Stimulated activated memory B cell treated with anti-CD40 and anti-IgM and Interleukin-4, amounts not matched to agents 10 μg/mL and 1 μg/mL and 100 μg/mL, for 72 hours (primary cell): ENCODE results near the gene TLE4.

Experiments
- ATAC-seq: fragments of 150-1000 bp; cut with Tn5 transposase; 2 replicates; pipeline ENCODE4 v1.10.0; 2021
- H3K27ac Mint-ChIP-seq: one replicate; pipeline ENCODE4 v1.8.0; 2022; ENCODE audit warnings: mild to moderate bottlenecking, mixed read lengths
- H3K27me3 Mint-ChIP-seq: one replicate; pipeline ENCODE4 v1.8.0; 2022; ENCODE audit warnings: mixed read lengths
- H3K36me3 Mint-ChIP-seq: one replicate; pipeline ENCODE4 v1.8.0; 2022; ENCODE audit warnings: mixed read lengths
- H3K4me1 Mint-ChIP-seq: one replicate; pipeline ENCODE4 v1.8.0; 2022; ENCODE audit warnings: mixed read lengths
- H3K4me3 Mint-ChIP-seq: one replicate; pipeline ENCODE4 v1.8.0; 2022; ENCODE audit warnings: mild to moderate bottlenecking, moderate library complexity, mixed read lengths
- H3K9me3 Mint-ChIP-seq: one replicate; pipeline ENCODE4 v1.8.0; 2022; ENCODE audit warnings: mixed read lengths

The TLE4 gene

GRCh38 chr9:79757881-79758669, 186.3 kb downstream of the TLE4 start:
- Mint-ChIP-seq H3K4me3 (no peak overlapping the region), H3K27me3 (no peaks in the 10 kb centered on the region), H3K27ac (no peak overlapping the region), H3K9me3 (no peaks in the 10 kb centered on the region), H3K4me1 (peaks cover 7% of the 10 kb centered on the region), H3K36me3 (no peaks in the 10 kb centered on the region)
- no peak for ATAC-seq

GRCh38 chr9:79759460-79759859, 187.7 kb downstream of the TLE4 start:
- H3K36me3 Mint-ChIP-seq: no peaks in the 10 kb centered on the region
- no peak overlapping the region for H3K4me3 Mint-ChIP-seq
- H3K27ac Mint-ChIP-seq: no peak overlapping the region
- peaks cover 7% of the 10 kb centered on the region for H3K4me1 Mint-ChIP-seq
- peak; percentile 56 for ATAC-seq
- H3K27me3 Mint-ChIP-seq: no peaks in the 10 kb centered on the region
- no peaks in the 10 kb centered on the region for H3K9me3 Mint-ChIP-seq

- ATAC-seq: no peak
- H3K4me3 Mint-ChIP-seq: no peak overlapping the region
- peaks cover 7% of the 10 kb centered on the region for H3K4me1 Mint-ChIP-seq
- H3K27me3 Mint-ChIP-seq: no peaks in the 10 kb centered on the region
- H3K27ac Mint-ChIP-seq: no peak overlapping the region
- H3K36me3 Mint-ChIP-seq: no peaks in the 10 kb centered on the region
- no peaks in the 10 kb centered on the region for H3K9me3 Mint-ChIP-seq
Observed at GRCh38 chr9:79762070-79762469, 190.3 kb downstream of the TLE4 start.

- no peaks in the 10 kb centered on the region for H3K27me3 Mint-ChIP-seq
- H3K4me1 Mint-ChIP-seq: peaks cover 11% of the 10 kb centered on the region
- no peak overlapping the region for H3K27ac Mint-ChIP-seq
- H3K9me3 Mint-ChIP-seq: no peaks in the 10 kb centered on the region
- H3K36me3 Mint-ChIP-seq: no peaks in the 10 kb centered on the region
- no peak overlapping the region for H3K4me3 Mint-ChIP-seq
- ATAC-seq: no peak
Observed at GRCh38 chr9:79763671-79764285, 192.0 kb downstream of the TLE4 start.

GRCh38 chr9:79764374-79764773, 192.6 kb downstream of the TLE4 start:
- Mint-ChIP-seq H3K4me1 (peaks cover 6% of the 10 kb centered on the region), H3K9me3 (no peaks in the 10 kb centered on the region), H3K36me3 (no peaks in the 10 kb centered on the region), H3K27me3 (no peaks in the 10 kb centered on the region), H3K4me3 (no peak overlapping the region), H3K27ac (no peak overlapping the region)
- no peak for ATAC-seq

GRCh38 chr9:79765466-79765865, 193.7 kb downstream of the TLE4 start:
- Mint-ChIP-seq H3K27me3 (no peaks in the 10 kb centered on the region), H3K4me3 (no peak overlapping the region), H3K4me1 (peaks cover 6% of the 10 kb centered on the region), H3K36me3 (no peaks in the 10 kb centered on the region), H3K27ac (no peak overlapping the region), H3K9me3 (no peaks in the 10 kb centered on the region)
- no peak for ATAC-seq

- no peak for ATAC-seq
- Mint-ChIP-seq H3K36me3 (no peaks in the 10 kb centered on the region), H3K4me3 (no peak overlapping the region), H3K27me3 (no peaks in the 10 kb centered on the region), H3K9me3 (no peaks in the 10 kb centered on the region), H3K27ac (no peak overlapping the region), H3K4me1 (peaks cover 6% of the 10 kb centered on the region)
Observed at GRCh38 chr9:79766091-79766490, 194.3 kb downstream of the TLE4 start.

- H3K27me3 Mint-ChIP-seq: no peaks in the 10 kb centered on the region
- no peaks in the 10 kb centered on the region for H3K36me3 Mint-ChIP-seq
- no peaks in the 10 kb centered on the region for H3K9me3 Mint-ChIP-seq
- peaks cover 6% of the 10 kb centered on the region for H3K4me1 Mint-ChIP-seq
- no peak overlapping the region for H3K4me3 Mint-ChIP-seq
- no peak overlapping the region for H3K27ac Mint-ChIP-seq
- no peak for ATAC-seq
Observed at GRCh38 chr9:79768194-79768593, 196.4 kb downstream of the TLE4 start.

GRCh38 chr9:79769476-79770275, 197.9 kb downstream of the TLE4 start:
- Mint-ChIP-seq H3K27ac (peak overlapping the region; percentile 49), H3K9me3 (no peaks in the 10 kb centered on the region), H3K4me1 (peaks cover 6% of the 10 kb centered on the region), H3K4me3 (no peak overlapping the region), H3K36me3 (no peaks in the 10 kb centered on the region), H3K27me3 (no peaks in the 10 kb centered on the region)
- no peak for ATAC-seq

- Mint-ChIP-seq H3K27me3 (no peaks in the 10 kb centered on the region), H3K4me1 (no peaks in the 10 kb centered on the region), H3K4me3 (no peak overlapping the region), H3K9me3 (no peaks in the 10 kb centered on the region), H3K27ac (no peak overlapping the region), H3K36me3 (no peaks in the 10 kb centered on the region)
- ATAC-seq: no peak
Observed at GRCh38 chr9:79774356-79774755, 202.6 kb downstream of the TLE4 start.
